Coronary artery (tissue), 2 donors: Measurements from ENCODE around the gene RIPOR1.
"Not testable (repeated sequence)": the region's sequence is repeated elsewhere in the genome, so short reads cannot be mapped to it uniquely, and the experiment has no call there.

Experiments used
- DNase-seq: peaks from one replicate; pipeline ENCODE4 v3.0.0-alpha.2; 2017; ENCODE audit warnings: low spot score
- H3K27ac ChIP-seq, 2 donors: fragments of 200-600 bp; sonication (generic); one replicate each; pipeline ENCODE4 v1.5.1; 2016 to 2019
- H3K4me3 ChIP-seq: fragments of 200-600 bp; sonication (generic); 2 replicates; pipeline ENCODE4 v1.5.1; 2016; ENCODE audit warnings: mild to moderate bottlenecking, moderate library complexity
- TF ChIP-seq, protein P1 (sequence below): fragments of 200-600 bp; sonication (generic); IDR thresholded peaks from one replicate; pipeline ENCODE4 v1.5.1; 2019; ENCODE audit warnings: antibody characterized with exemption

The RIPOR1 gene

DNA sequence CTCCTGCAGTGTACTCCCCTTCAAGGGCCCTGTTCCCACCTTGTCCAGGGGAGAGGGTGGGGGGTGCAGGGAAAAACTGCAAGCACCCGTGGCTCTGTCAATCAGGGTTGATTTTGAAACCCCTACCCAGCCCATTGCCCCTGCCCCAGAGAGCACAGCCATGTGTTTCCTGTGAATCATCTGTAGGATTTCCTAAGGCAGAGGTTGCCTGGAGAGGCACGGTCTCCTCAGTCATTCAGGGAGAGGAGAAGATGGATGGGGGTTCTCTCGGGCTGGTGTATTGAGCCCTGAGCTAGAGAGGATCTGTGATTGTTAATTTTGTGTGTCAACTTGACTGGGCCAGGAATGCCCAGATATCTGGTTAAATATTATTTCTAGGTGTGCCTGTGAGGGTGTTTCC is 41.8 kb upstream of the RIPOR1 start:
- Histone ChIP-seq H3K4me3 (no peak overlapping the region), H3K27ac (no peak overlapping the region)
- TF ChIP-seq, protein P1, sequence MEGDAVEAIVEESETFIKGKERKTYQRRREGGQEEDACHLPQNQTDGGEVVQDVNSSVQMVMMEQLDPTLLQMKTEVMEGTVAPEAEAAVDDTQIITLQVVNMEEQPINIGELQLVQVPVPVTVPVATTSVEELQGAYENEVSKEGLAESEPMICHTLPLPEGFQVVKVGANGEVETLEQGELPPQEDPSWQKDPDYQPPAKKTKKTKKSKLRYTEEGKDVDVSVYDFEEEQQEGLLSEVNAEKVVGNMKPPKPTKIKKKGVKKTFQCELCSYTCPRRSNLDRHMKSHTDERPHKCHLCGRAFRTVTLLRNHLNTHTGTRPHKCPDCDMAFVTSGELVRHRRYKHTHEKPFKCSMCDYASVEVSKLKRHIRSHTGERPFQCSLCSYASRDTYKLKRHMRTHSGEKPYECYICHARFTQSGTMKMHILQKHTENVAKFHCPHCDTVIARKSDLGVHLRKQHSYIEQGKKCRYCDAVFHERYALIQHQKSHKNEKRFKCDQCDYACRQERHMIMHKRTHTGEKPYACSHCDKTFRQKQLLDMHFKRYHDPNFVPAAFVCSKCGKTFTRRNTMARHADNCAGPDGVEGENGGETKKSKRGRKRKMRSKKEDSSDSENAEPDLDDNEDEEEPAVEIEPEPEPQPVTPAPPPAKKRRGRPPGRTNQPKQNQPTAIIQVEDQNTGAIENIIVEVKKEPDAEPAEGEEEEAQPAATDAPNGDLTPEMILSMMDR: no peak
- DNase-seq: no peak

DNA sequence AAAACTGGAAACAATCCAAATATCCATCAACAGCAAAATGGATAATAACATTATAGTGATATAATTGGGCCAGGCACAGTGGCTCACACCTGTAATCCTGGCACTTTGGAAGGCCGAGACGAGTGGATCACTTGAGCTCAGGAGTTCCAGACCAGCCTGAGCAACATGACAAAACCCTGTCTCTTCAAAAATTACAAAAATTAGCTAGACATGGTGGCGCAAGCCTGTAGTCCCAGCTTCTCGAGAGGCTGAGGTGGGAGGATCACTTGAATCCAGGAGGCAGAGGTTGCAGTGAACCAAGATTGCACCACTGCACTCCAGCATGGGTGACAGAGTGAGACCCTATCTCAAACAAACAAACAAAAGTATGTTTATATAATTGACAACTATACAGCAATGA is 41.1 kb upstream of the RIPOR1 start:
- not testable (repeated sequence) for DNase-seq, H3K4me3 ChIP-seq, H3K27ac ChIP-seq

DNA sequence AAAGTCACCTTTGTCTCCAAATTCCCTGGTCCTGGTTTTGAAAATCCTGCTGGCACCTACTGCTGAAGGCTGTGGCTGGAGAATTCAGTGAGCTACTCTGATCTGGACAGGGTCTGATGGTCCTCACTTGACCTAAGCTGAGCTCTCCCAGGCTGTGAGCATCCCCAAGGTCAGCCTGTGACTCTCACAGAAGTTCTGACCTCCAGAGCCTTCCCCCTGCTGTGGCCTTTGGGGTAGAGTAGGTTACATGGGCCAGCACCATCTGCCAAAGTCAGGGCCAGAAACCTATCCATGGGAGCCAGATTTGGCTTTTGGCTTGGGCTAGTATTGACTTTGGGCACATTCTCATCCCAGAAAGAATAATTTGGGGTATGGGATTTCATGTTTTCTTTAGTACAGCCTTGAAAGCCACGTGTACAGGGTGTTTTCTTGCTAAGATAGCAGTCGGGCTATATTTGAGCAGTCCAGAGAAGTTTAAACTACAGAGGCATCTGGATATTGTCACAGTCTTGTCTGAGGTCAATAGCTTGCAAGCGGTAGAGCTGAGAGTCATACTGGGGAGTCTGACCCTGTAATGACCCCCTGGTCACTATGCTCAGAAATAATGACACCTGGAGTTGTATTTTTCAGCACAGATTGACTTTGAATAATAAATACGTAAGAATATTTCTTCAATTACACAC is 39.1 kb upstream of the RIPOR1 start:
- H3K27ac ChIP-seq: peak overlapping the region in 1 of 2 donors; percentile 45
- no peak for DNase-seq
- no peak overlapping the region for H3K4me3 ChIP-seq
- TF ChIP-seq, protein P1: no peak

DNA sequence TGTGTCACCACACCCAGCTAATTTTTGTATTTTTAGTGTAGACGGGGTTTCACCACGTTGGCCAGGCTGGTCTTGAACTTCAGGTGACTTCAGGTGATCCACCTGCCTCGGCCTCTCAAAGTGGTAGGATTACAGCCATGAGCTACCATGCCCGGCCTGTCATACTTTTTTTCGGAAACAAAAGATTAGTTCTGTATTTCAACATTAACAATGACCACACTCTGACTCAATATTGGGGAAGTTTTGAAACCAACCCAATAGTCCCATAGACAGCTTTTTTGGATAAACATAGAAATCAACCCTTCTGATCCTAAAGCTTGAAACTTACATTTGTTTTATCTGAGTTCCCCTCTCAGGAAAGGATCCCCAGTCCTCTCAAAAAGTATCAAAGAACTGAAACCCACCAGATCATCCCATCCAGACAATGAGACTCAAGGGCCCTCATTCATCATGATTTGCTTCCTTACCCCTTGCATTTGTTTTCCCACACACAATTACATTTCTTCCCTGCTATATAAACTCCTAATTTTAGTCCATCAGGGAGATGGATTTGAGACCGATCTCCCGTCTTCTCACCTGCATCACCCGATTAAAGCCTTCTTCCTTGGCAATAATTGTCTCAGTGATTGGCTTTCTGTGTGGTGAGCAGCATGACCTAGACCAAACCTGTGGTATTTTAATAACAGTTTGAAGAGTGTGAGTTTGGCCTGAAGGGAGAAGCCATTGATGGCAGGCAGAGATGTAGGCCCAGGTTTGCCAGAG is 38.1 kb upstream of the RIPOR1 start:
- TF ChIP-seq, protein P1: no peak
- Histone ChIP-seq H3K27ac (no peak overlapping the region), H3K4me3 (no peak overlapping the region)
- no peak for DNase-seq

DNA sequence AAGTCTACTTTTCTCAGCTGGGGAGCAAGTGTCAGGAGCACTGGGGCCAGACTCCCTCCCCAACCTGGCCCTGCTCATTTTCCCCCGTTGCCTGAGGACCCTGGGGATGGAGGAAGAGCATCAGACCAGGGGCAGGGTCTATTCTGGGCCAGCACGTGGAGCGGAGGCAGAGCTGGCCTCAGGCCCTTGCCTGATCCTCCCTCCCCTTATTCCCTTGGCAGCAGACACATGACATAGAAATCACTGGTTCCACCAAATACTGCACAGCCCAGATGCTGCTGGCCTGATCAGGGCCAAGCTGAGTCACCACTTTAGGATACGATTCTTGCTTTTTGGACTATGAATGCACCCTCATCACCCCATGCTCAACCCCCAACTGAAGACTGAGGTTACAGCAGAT is 29.5 kb upstream of the RIPOR1 start:
- Histone ChIP-seq H3K4me3 (no peak overlapping the region), H3K27ac (no peak overlapping the region)
- no peak for DNase-seq
- TF ChIP-seq, protein P1: no peak

DNA sequence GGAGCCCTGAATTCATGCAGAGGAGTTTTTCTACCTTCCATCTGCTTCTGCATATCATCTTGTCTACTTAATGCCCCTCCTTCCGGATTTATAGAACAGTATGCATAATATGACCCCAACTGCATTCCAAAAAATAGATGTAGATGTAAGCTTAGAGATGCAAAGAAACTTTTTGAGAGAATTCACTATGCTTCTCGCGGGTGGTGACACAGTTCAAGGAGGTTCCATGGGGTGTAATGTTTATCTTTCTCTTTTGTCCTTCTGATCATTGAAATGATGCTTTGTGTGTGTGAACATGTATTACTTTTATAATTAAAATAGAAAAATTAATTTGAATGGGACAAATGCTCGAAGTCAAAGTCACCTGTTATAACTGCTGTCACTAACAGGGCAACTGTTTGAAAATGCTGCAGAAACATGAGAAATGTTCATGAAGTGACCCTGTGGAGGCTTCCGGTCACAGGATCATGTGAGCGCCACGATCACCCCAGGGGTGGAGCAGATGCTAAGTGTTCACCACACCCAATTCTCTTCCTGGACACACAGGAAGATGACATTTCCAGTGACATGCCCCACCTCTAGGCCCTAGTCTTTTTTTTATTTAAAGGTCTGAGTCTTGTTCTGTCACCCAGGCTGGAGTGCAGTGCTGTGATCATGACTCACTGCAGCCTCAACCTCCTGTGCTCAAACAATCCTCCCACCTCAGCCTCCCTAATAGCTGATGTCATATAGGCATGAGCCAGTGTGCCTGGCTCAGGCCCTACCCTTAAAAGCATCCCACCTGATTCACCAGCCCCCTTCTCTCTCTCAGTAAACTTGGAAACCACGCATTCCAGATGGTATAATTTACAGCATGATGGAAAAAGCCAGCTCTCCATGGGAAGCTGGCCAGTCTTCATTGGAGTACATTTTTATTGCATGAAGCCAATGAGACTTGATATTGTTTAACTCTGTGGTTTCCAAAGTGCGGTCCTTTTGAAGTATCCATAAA is 24.3 kb upstream of the RIPOR1 start:
- TF ChIP-seq, protein P1: no peak
- DNase-seq: no peak
- Histone ChIP-seq H3K27ac (peak overlapping the region in 1 of 2 donors; percentile 34), H3K4me3 (no peak overlapping the region)

DNA sequence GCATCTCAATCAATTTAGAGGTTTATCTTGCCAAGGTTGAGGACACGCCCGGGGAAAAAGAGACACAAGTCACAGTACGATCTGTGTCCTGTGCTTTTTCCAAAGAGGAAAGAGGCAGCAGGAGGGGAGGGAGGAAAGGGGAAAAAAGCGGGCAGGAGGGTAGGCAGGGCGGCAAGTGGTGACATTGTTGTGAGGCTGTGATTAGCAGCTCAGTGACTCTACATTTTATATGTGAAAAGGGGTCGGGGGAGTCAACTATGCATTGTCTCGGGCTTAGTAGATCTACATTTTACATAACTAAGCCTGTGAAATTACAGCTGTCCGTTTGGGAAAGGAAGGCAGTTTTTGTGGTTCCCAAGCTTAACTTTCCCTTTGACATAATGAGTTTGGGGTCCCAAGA is 22.2 kb upstream of the RIPOR1 start:
- TF ChIP-seq, protein P1: no peak
- Histone ChIP-seq H3K27ac (no peak overlapping the region), H3K4me3 (no peak overlapping the region)
- no peak for DNase-seq
